Nephron progenitor cell (in vitro differentiated cells): ENCODE data around the gene CYP2C18.
"Not testable (repeated sequence)": the region's sequence is repeated elsewhere in the genome, so short reads cannot be mapped to it uniquely, and the experiment has no call there.

Source experiments
- DNase-seq: peaks from one replicate; pipeline ENCODE4 v3.0.0; 2021
- H3K27ac Mint-ChIP-seq: 2 replicates; pipeline ENCODE4 v1.8.0; 2021; ENCODE audit warnings: mild to moderate bottlenecking, moderate library complexity, mixed read lengths
- H3K27me3 Mint-ChIP-seq: 2 replicates; pipeline ENCODE4 v1.8.0; 2021; ENCODE audit warnings: mild to moderate bottlenecking, low read depth, mixed read lengths; ENCODE audit not compliant: poor library complexity
- H3K36me3 Mint-ChIP-seq: 2 replicates; pipeline ENCODE4 v1.8.0; 2021; ENCODE audit warnings: low read depth, mixed read lengths
- H3K4me1 Mint-ChIP-seq: 2 replicates; pipeline ENCODE4 v1.8.0; 2021; ENCODE audit warnings: mixed read lengths
- H3K4me3 Mint-ChIP-seq: 2 replicates; pipeline ENCODE4 v1.8.0; 2021; ENCODE audit warnings: mild to moderate bottlenecking, moderate library complexity, mixed read lengths
- H3K9me3 Mint-ChIP-seq: 2 replicates; pipeline ENCODE4 v1.8.0; 2021; ENCODE audit warnings: mild to moderate bottlenecking, moderate library complexity, mixed read lengths
- CTCF ChIP-seq: fragments of 200-600 bp; sonication (generic); IDR thresholded peaks from 2 replicates; pipeline ENCODE4 v1.5.0; 2021; ENCODE audit warnings: antibody characterized with exemption

CYP2C18 gene

GRCh38 chr10:94678475-94678874, 5.1 kb upstream of the CYP2C18 start:
- no peak for TF ChIP-seq CTCF
- H3K36me3 Mint-ChIP-seq, result no peaks in the 10 kb centered on the region

GRCh38 chr10:94680544-94680943, 3.0 kb upstream of the CYP2C18 start:
- Mint-ChIP-seq H3K9me3 (peaks cover 4% of the 10 kb centered on the region), H3K4me3 (no peak overlapping the region), H3K36me3 (no peaks in the 10 kb centered on the region), H3K27me3 (no peaks in the 10 kb centered on the region), H3K27ac (no peak overlapping the region), H3K4me1 (no peaks in the 10 kb centered on the region)
- DNase-seq, result no peak
- TF ChIP-seq CTCF, result no peak

More at GRCh38 chr10:94678475-94678874, 5.1 kb upstream of the CYP2C18 start:
- H3K4me3 Mint-ChIP-seq, result no peak overlapping the region
- no peak for DNase-seq
- H3K4me1 Mint-ChIP-seq, result no peaks in the 10 kb centered on the region
- H3K27ac Mint-ChIP-seq, result no peak overlapping the region
- H3K27me3 Mint-ChIP-seq, result no peaks in the 10 kb centered on the region
- no peaks in the 10 kb centered on the region for H3K9me3 Mint-ChIP-seq

- not testable (repeated sequence) for H3K9me3 Mint-ChIP-seq, H3K36me3 Mint-ChIP-seq, H3K27me3 Mint-ChIP-seq, H3K27ac Mint-ChIP-seq, H3K4me3 Mint-ChIP-seq, H3K4me1 Mint-ChIP-seq, DNase-seq
Observed at GRCh38 chr10:94682636-94683035, 893 bp upstream of the CYP2C18 start.

GRCh38 chr10:94687625-94688248, 4.2 kb downstream of the CYP2C18 start:
- no peak overlapping the region for H3K27ac Mint-ChIP-seq
- no peak for DNase-seq

GRCh38 chr10:94706089-94706488, 22.6 kb downstream of the CYP2C18 start:
- peaks cover 6% of the 10 kb centered on the region for H3K9me3 Mint-ChIP-seq
- no peaks in the 10 kb centered on the region for H3K27me3 Mint-ChIP-seq

More at GRCh38 chr10:94687625-94688248, 4.2 kb downstream of the CYP2C18 start:
- H3K36me3 Mint-ChIP-seq, result no peaks in the 10 kb centered on the region
- no peaks in the 10 kb centered on the region for H3K4me1 Mint-ChIP-seq
- H3K9me3 Mint-ChIP-seq, result peaks cover 15% of the 10 kb centered on the region
- no peaks in the 10 kb centered on the region for H3K27me3 Mint-ChIP-seq
- no peak for TF ChIP-seq CTCF
- H3K4me3 Mint-ChIP-seq, result no peak overlapping the region

GRCh38 chr10:94710578-94710977, 27.0 kb downstream of the CYP2C18 start:
- DNase-seq, result no peak
- peaks cover 7% of the 10 kb centered on the region for H3K9me3 Mint-ChIP-seq
- no peaks in the 10 kb centered on the region for H3K36me3 Mint-ChIP-seq
- H3K4me1 Mint-ChIP-seq, result no peaks in the 10 kb centered on the region
- no peak overlapping the region for H3K27ac Mint-ChIP-seq
- TF ChIP-seq CTCF, result no peak
- peaks cover 3% of the 10 kb centered on the region for H3K27me3 Mint-ChIP-seq
- H3K4me3 Mint-ChIP-seq, result no peak overlapping the region

More at GRCh38 chr10:94706089-94706488, 22.6 kb downstream of the CYP2C18 start:
- Mint-ChIP-seq H3K27ac (no peak overlapping the region), H3K4me3 (no peak overlapping the region), H3K4me1 (no peaks in the 10 kb centered on the region), H3K36me3 (no peaks in the 10 kb centered on the region)
- no peak for TF ChIP-seq CTCF
- no peak for DNase-seq
